IMR-90 (cell line): ENCODE measurements around the gene RSPH10B. TPM values are rescaled to one million over a fixed set of nuclear protein-coding genes. Genes with fewer than 3 reads are reported as not detected.
"Not testable (repeated sequence)": the region's sequence is repeated elsewhere in the genome, so short reads cannot be mapped to it uniquely, and the experiment has no call there.

Source experiments
- ATAC-seq: fragments of 200-7000 bp; cut with Tn5 transposase; 2 replicates; pipeline ENCODE4 v1.9.1; 2020; ENCODE audit warnings: low read depth, mild to moderate bottlenecking, moderate library complexity
- BruUV-seq: library from RNA; stranded (reverse); fragments of 400-500 nt; replicated peaks from 2 replicates; lab custom pipeline; 2021; lab: Mats Ljungman, UMichigan
- CTCF ChIA-PET: fragments of 300-600 bp; formaldehyde crosslinking; extraction: SDS; loops from one replicate; lab custom pipeline; 2021; ENCODE audit warnings: antibody characterized with exemption; lab: Yijun Ruan, JAX
- POLR2A ChIA-PET: fragments of 300-600 bp; sonication (Branson Sonifier 250); formaldehyde crosslinking; loops from one replicate; lab custom pipeline; 2022; ENCODE audit warnings: antibody characterized with exemption; ENCODE audit not compliant: unreplicated experiment; lab: Charles Lee
- DNase-seq: peaks from one replicate; pipeline ENCODE4 v3.0.0; 2013
- H2AFZ ChIP-seq: replicated peaks from 2 replicates; pipeline ENCODE3; 2013; ENCODE audit warnings: low read length, mild to moderate bottlenecking; ENCODE audit not compliant: poor library complexity
- H2AK5ac ChIP-seq: 2 replicates; pipeline ENCODE4 v1.6.1; 2013; ENCODE audit warnings: low read depth, low read length, inconsistent platforms
- H2AK9ac ChIP-seq: replicated peaks from 2 replicates; pipeline ENCODE3; 2013; ENCODE audit warnings: mild to moderate bottlenecking, low read depth, low read length, moderate library complexity; ENCODE audit not compliant: poor library complexity
- H2BK120ac ChIP-seq: 2 replicates; pipeline ENCODE4 v1.6.1; 2013; ENCODE audit warnings: low read depth, low read length, inconsistent platforms
- H2BK15ac ChIP-seq: 3 replicates; pipeline ENCODE4 v1.6.1; 2013; ENCODE audit warnings: low read depth, low read length, inconsistent platforms
- H2BK20ac ChIP-seq: 2 replicates; pipeline ENCODE4 v1.6.1; 2013; ENCODE audit warnings: low read depth, mild to moderate bottlenecking, inconsistent platforms, low read length, moderate library complexity
- H2BK5ac ChIP-seq: 2 replicates; pipeline ENCODE4 v1.6.1; 2013; ENCODE audit warnings: mild to moderate bottlenecking, low read depth, low read length, inconsistent platforms; ENCODE audit not compliant: poor library complexity, severe bottlenecking
- H3K14ac ChIP-seq: replicated peaks from 2 replicates; pipeline ENCODE4 v1.6.1; 2013; ENCODE audit warnings: low read depth, low read length, inconsistent platforms
- H3K18ac ChIP-seq: 2 replicates; pipeline ENCODE4 v1.6.1; 2013; ENCODE audit warnings: low read depth, low read length, control low read depth
- H3K23ac ChIP-seq: 2 replicates; pipeline ENCODE4 v1.6.1; 2013; ENCODE audit warnings: low read depth, low read length, inconsistent platforms
- H3K27ac ChIP-seq: 2 replicates; pipeline ENCODE4 v1.5.1; 2013; ENCODE audit warnings: mild to moderate bottlenecking, control low read depth, low read length; ENCODE audit not compliant: insufficient read depth
- H3K27me3 ChIP-seq: 2 replicates; pipeline ENCODE4 v1.6.1; 2013; ENCODE audit warnings: low read length; ENCODE audit not compliant: control insufficient read depth, insufficient read depth
- H3K36me3 ChIP-seq: 2 replicates; pipeline ENCODE4 v1.6.1; 2013; ENCODE audit warnings: low read length, mixed read lengths; ENCODE audit not compliant: control insufficient read depth, insufficient read depth
- H3K4ac ChIP-seq: 2 replicates; pipeline ENCODE4 v1.6.1; 2013; ENCODE audit warnings: low read depth, low read length, inconsistent platforms
- H3K4me1 ChIP-seq: 2 replicates; pipeline ENCODE4 v1.6.1; 2013; ENCODE audit warnings: low read length, mixed read lengths; ENCODE audit not compliant: control insufficient read depth, insufficient read depth
- H3K4me2 ChIP-seq: 2 replicates; pipeline ENCODE4 v1.6.1; 2013; ENCODE audit warnings: low read depth, mild to moderate bottlenecking, control low read depth, low read length, moderate library complexity
- H3K4me3 ChIP-seq: 2 replicates; pipeline ENCODE4 v1.5.1; 2013; ENCODE audit warnings: low read depth, mild to moderate bottlenecking, control low read depth, low read length, moderate library complexity; ENCODE audit not compliant: insufficient read depth
- H3K56ac ChIP-seq: 2 replicates; pipeline ENCODE4 v1.6.1; 2013; ENCODE audit warnings: low read length, inconsistent platforms; ENCODE audit not compliant: insufficient read depth; ENCODE audit errors: extremely low read depth
- H3K79me1 ChIP-seq, 2 experiments: 2 replicates each; pipeline ENCODE4 v1.6.1; 2013; ENCODE audit warnings: low read length in 2 of 2, inconsistent platforms in 1 of 2, low read depth in 1 of 2
- H3K9ac ChIP-seq: 2 replicates; pipeline ENCODE4 v1.6.1; 2013; ENCODE audit warnings: low read depth, low read length, control low read depth
- H3K9me1 ChIP-seq: 2 replicates; pipeline ENCODE4 v1.6.1; 2013; ENCODE audit warnings: low read length, inconsistent platforms; ENCODE audit not compliant: insufficient read depth
- H3K9me3 ChIP-seq: 2 replicates; pipeline ENCODE4 v1.6.1; 2013; ENCODE audit warnings: low read length; ENCODE audit not compliant: control insufficient read depth, insufficient read depth
- H4K20me1 ChIP-seq: 2 replicates; pipeline ENCODE4 v1.6.1; 2013; ENCODE audit warnings: low read length, inconsistent platforms; ENCODE audit not compliant: insufficient read depth
- H4K5ac ChIP-seq: 2 replicates; pipeline ENCODE4 v1.6.1; 2013; ENCODE audit warnings: mild to moderate bottlenecking, low read depth, low read length, control low read depth
- H4K8ac ChIP-seq, 2 experiments: 2 replicates each; pipeline ENCODE4 v1.6.1; 2013; ENCODE audit warnings: low read depth in 2 of 2, low read length in 2 of 2, control low read depth in 1 of 2, inconsistent platforms in 1 of 2
- H4K91ac ChIP-seq: 2 replicates; pipeline ENCODE4 v1.6.1; 2013; ENCODE audit warnings: low read depth, low read length, inconsistent platforms; ENCODE audit not compliant: insufficient read depth
- WGBS, 2 experiments: methylation state at CpG; one replicate each; pipeline versions ENCODE4 v1.1.5 to v1.1.7; 2013; ENCODE audit warnings: missing lambda C conversion rate in 2 of 2; ENCODE audit not compliant: insufficient read length in 1 of 2; ENCODE audit errors: extremely low coverage in 2 of 2; 5-methylcytosine and 5-hydroxymethylcytosine counted together
- dilution Hi-C: fragments of 300-500 bp; cut with HindIII; formaldehyde crosslinking; loops from one replicate; pipeline ENCODE4 v1.14.3; 2018; ENCODE audit warnings: low sequenced_read_pairs; ENCODE audit not compliant: unreplicated experiment
- in situ Hi-C: fragments of 300-500 bp; cut with MboI; formaldehyde crosslinking; loops from 3 replicates; pipeline ENCODE4 v1.14.3; 2019; ENCODE audit warnings: low sequenced_read_pairs, inconsistent platforms, mixed read lengths
- intact Hi-C: fragments of 100-400 bp; cut with micrococcal nuclease; formaldehyde crosslinking; loops from 2 replicates; pipeline ENCODE4 v1.10.0; 2022
- polyA plus RNA-seq, 3 experiments: library from polyadenylated mRNA; depleted of rRNA; stranded (reverse); fragments of >200 nt; gene quantifications; 2 replicates each; pipeline ENCODE4 v1.2.3, GENCODE V29; 2012; ENCODE audit warnings: low replicate concordance in 1 of 3
- total RNA-seq: library from RNA; depleted of rRNA; stranded (reverse); fragments of >200 nt; gene quantifications from 2 replicates; pipeline ENCODE4 v1.2.3, GENCODE V29; 2012

RSPH10B gene
- total and polyA plus RNA-seq, 2 of the 4 experiments (the other 2 are of a cell fraction), result under 0.01 TPM; not detected in 1

DNA sequence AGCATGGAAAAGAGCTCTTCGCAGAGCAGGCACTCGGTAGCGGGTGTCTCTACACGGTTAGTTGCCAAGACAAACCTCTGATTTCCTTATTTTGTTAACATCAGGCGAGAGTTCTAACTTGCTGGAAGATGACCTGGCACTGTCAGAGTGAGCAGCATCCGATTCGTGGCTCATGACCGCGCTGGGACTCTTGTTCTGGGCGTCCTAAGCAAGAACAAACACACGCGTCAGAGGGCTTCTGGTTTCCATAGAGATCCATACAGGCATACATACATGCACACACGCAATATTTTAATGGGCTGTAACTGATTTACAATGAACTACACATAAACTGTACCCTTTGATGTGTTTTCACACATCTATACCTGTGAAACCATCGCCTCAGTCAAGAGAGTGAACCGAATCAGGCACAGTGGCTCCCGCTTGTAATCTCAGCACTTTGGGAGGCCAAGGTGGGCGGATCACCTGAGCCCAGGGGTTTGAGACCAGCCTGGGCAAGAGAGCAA lies 35.5 kb downstream of the RSPH10B start:
- CTCF ChIA-PET, BruUV-seq: not testable (repeated sequence)

More for the DNA sequence above, 35.5 kb downstream of the RSPH10B start:
- H3K9me3 ChIP-seq, DNase-seq, H3K4ac ChIP-seq, H3K27me3 ChIP-seq, H3K18ac ChIP-seq, H2AK5ac ChIP-seq, H2BK15ac ChIP-seq, H3K4me2 ChIP-seq, H3K79me1 ChIP-seq, ATAC-seq, H3K9me1 ChIP-seq, H2BK20ac ChIP-seq, H2BK5ac ChIP-seq, H4K8ac ChIP-seq, H3K14ac ChIP-seq, intact Hi-C loops, H3K36me3 ChIP-seq, H3K9ac ChIP-seq, H3K56ac ChIP-seq, H3K27ac ChIP-seq, H4K5ac ChIP-seq, H3K4me3 ChIP-seq, H3K4me1 ChIP-seq, in situ Hi-C loops, H2BK120ac ChIP-seq, H2AK9ac ChIP-seq, H4K20me1 ChIP-seq, POLR2A ChIA-PET, H4K91ac ChIP-seq, dilution Hi-C loops, H3K23ac ChIP-seq, H2AFZ ChIP-seq: not testable (repeated sequence)
- no CpG with 5 or more reads among the region's 17 CpGs for WGBS, 2 experiments
